IMR-90 (cell line): Measurements from ENCODE around the gene GRK2. TPM values are rescaled to one million over a fixed set of nuclear protein-coding genes. Genes with fewer than 3 reads are reported as not detected.

Experiments used
- ATAC-seq: fragments of 200-7000 bp; cut with Tn5 transposase; 2 replicates; pipeline ENCODE4 v1.9.1; 2020; ENCODE audit warnings: low read depth, mild to moderate bottlenecking, moderate library complexity
- BruUV-seq: library from RNA; stranded (reverse); fragments of 400-500 nt; replicated peaks from 2 replicates; lab custom pipeline; 2021; lab: Mats Ljungman, UMichigan
- CTCF ChIA-PET: fragments of 300-600 bp; formaldehyde crosslinking; extraction: SDS; loops from one replicate; lab custom pipeline; 2021; ENCODE audit warnings: antibody characterized with exemption; lab: Yijun Ruan, JAX
- POLR2A ChIA-PET: fragments of 300-600 bp; sonication (Branson Sonifier 250); formaldehyde crosslinking; loops from one replicate; lab custom pipeline; 2022; ENCODE audit warnings: antibody characterized with exemption; ENCODE audit not compliant: unreplicated experiment; lab: Charles Lee
- DNase-seq: peaks from one replicate; pipeline ENCODE4 v3.0.0; 2013
- H2AFZ ChIP-seq: replicated peaks from 2 replicates; pipeline ENCODE3; 2013; ENCODE audit warnings: low read length, mild to moderate bottlenecking; ENCODE audit not compliant: poor library complexity
- H2AK5ac ChIP-seq: 2 replicates; pipeline ENCODE4 v1.6.1; 2013; ENCODE audit warnings: low read depth, low read length, inconsistent platforms
- H2AK9ac ChIP-seq: replicated peaks from 2 replicates; pipeline ENCODE3; 2013; ENCODE audit warnings: mild to moderate bottlenecking, low read depth, low read length, moderate library complexity; ENCODE audit not compliant: poor library complexity
- H2BK120ac ChIP-seq: 2 replicates; pipeline ENCODE4 v1.6.1; 2013; ENCODE audit warnings: low read depth, low read length, inconsistent platforms
- H2BK15ac ChIP-seq: 3 replicates; pipeline ENCODE4 v1.6.1; 2013; ENCODE audit warnings: low read depth, low read length, inconsistent platforms
- H2BK20ac ChIP-seq: 2 replicates; pipeline ENCODE4 v1.6.1; 2013; ENCODE audit warnings: low read depth, mild to moderate bottlenecking, inconsistent platforms, low read length, moderate library complexity
- H2BK5ac ChIP-seq: 2 replicates; pipeline ENCODE4 v1.6.1; 2013; ENCODE audit warnings: mild to moderate bottlenecking, low read depth, low read length, inconsistent platforms; ENCODE audit not compliant: poor library complexity, severe bottlenecking
- H3K14ac ChIP-seq: replicated peaks from 2 replicates; pipeline ENCODE4 v1.6.1; 2013; ENCODE audit warnings: low read depth, low read length, inconsistent platforms
- H3K18ac ChIP-seq: 2 replicates; pipeline ENCODE4 v1.6.1; 2013; ENCODE audit warnings: low read depth, low read length, control low read depth
- H3K23ac ChIP-seq: 2 replicates; pipeline ENCODE4 v1.6.1; 2013; ENCODE audit warnings: low read depth, low read length, inconsistent platforms
- H3K27ac ChIP-seq: 2 replicates; pipeline ENCODE4 v1.5.1; 2013; ENCODE audit warnings: mild to moderate bottlenecking, control low read depth, low read length; ENCODE audit not compliant: insufficient read depth
- H3K27me3 ChIP-seq: 2 replicates; pipeline ENCODE4 v1.6.1; 2013; ENCODE audit warnings: low read length; ENCODE audit not compliant: control insufficient read depth, insufficient read depth
- H3K36me3 ChIP-seq: 2 replicates; pipeline ENCODE4 v1.6.1; 2013; ENCODE audit warnings: low read length, mixed read lengths; ENCODE audit not compliant: control insufficient read depth, insufficient read depth
- H3K4ac ChIP-seq: 2 replicates; pipeline ENCODE4 v1.6.1; 2013; ENCODE audit warnings: low read depth, low read length, inconsistent platforms
- H3K4me1 ChIP-seq: 2 replicates; pipeline ENCODE4 v1.6.1; 2013; ENCODE audit warnings: low read length, mixed read lengths; ENCODE audit not compliant: control insufficient read depth, insufficient read depth
- H3K4me2 ChIP-seq: 2 replicates; pipeline ENCODE4 v1.6.1; 2013; ENCODE audit warnings: low read depth, mild to moderate bottlenecking, control low read depth, low read length, moderate library complexity
- H3K4me3 ChIP-seq: 2 replicates; pipeline ENCODE4 v1.5.1; 2013; ENCODE audit warnings: low read depth, mild to moderate bottlenecking, control low read depth, low read length, moderate library complexity; ENCODE audit not compliant: insufficient read depth
- H3K56ac ChIP-seq: 2 replicates; pipeline ENCODE4 v1.6.1; 2013; ENCODE audit warnings: low read length, inconsistent platforms; ENCODE audit not compliant: insufficient read depth; ENCODE audit errors: extremely low read depth
- H3K79me1 ChIP-seq, 2 experiments: 2 replicates each; pipeline ENCODE4 v1.6.1; 2013; ENCODE audit warnings: low read length in 2 of 2, inconsistent platforms in 1 of 2, low read depth in 1 of 2
- H3K9ac ChIP-seq: 2 replicates; pipeline ENCODE4 v1.6.1; 2013; ENCODE audit warnings: low read depth, low read length, control low read depth
- H3K9me1 ChIP-seq: 2 replicates; pipeline ENCODE4 v1.6.1; 2013; ENCODE audit warnings: low read length, inconsistent platforms; ENCODE audit not compliant: insufficient read depth
- H3K9me3 ChIP-seq: 2 replicates; pipeline ENCODE4 v1.6.1; 2013; ENCODE audit warnings: low read length; ENCODE audit not compliant: control insufficient read depth, insufficient read depth
- H4K20me1 ChIP-seq: 2 replicates; pipeline ENCODE4 v1.6.1; 2013; ENCODE audit warnings: low read length, inconsistent platforms; ENCODE audit not compliant: insufficient read depth
- H4K5ac ChIP-seq: 2 replicates; pipeline ENCODE4 v1.6.1; 2013; ENCODE audit warnings: mild to moderate bottlenecking, low read depth, low read length, control low read depth
- H4K8ac ChIP-seq, 2 experiments: 2 replicates each; pipeline ENCODE4 v1.6.1; 2013; ENCODE audit warnings: low read depth in 2 of 2, low read length in 2 of 2, control low read depth in 1 of 2, inconsistent platforms in 1 of 2
- H4K91ac ChIP-seq: 2 replicates; pipeline ENCODE4 v1.6.1; 2013; ENCODE audit warnings: low read depth, low read length, inconsistent platforms; ENCODE audit not compliant: insufficient read depth
- BHLHE40 ChIP-seq: fragments of 150-350 bp; IDR thresholded peaks from 2 replicates; pipeline ENCODE4 v1.6.1; 2016; ENCODE audit warnings: mild to moderate bottlenecking, low read depth, low read length
- CEBPB ChIP-seq: IDR thresholded peaks from 2 replicates; pipeline ENCODE4 v1.6.1; 2012; ENCODE audit warnings: low read depth, low read length, improper control_type of control experiment
- CHD1 ChIP-seq: IDR thresholded peaks from 2 replicates; pipeline ENCODE4 v1.6.1; 2012; ENCODE audit warnings: low read depth, low read length, improper control_type of control experiment
- ELK1 ChIP-seq: fragments of 150-350 bp; IDR thresholded peaks from 2 replicates; pipeline ENCODE4 v1.6.1; 2016; ENCODE audit warnings: low read depth, mild to moderate bottlenecking, low read length, moderate library complexity, borderline replicate concordance
- FOS ChIP-seq: fragments of 150-350 bp; IDR thresholded peaks from 2 replicates; pipeline ENCODE4 v1.6.1; 2016; ENCODE audit warnings: low read depth, low read length
- MAFK ChIP-seq: IDR thresholded peaks from 2 replicates; pipeline ENCODE4 v1.6.1; 2012; ENCODE audit warnings: low read depth, low read length, improper control_type of control experiment
- MAZ ChIP-seq: IDR thresholded peaks from 2 replicates; pipeline ENCODE4 v1.6.1; 2012; ENCODE audit warnings: low read depth, mild to moderate bottlenecking, low read length, improper control_type of control experiment, moderate library complexity, borderline replicate concordance
- MXI1 ChIP-seq: IDR thresholded peaks from 2 replicates; pipeline ENCODE4 v1.6.1; 2012; ENCODE audit warnings: low read depth, mild to moderate bottlenecking, low read length, moderate library complexity, borderline replicate concordance
- NFE2L2 ChIP-seq: fragments of 150-350 bp; IDR thresholded peaks from 2 replicates; pipeline ENCODE4 v1.6.1; 2016; ENCODE audit warnings: low read depth, mild to moderate bottlenecking, low read length
- POLR2A ChIP-seq: IDR thresholded peaks from 2 replicates; pipeline ENCODE4 v1.6.1; 2012; ENCODE audit warnings: mild to moderate bottlenecking, low read depth, low read length
- RAD21 ChIP-seq: IDR thresholded peaks from 2 replicates; pipeline ENCODE4 v1.6.1; 2012; ENCODE audit warnings: low read length, improper control_type of control experiment
- RCOR1 ChIP-seq: IDR thresholded peaks from 2 replicates; pipeline ENCODE4 v1.6.1; 2012; ENCODE audit warnings: mild to moderate bottlenecking, low read length, improper control_type of control experiment; ENCODE audit not compliant: insufficient replicate concordance
- RFX5 ChIP-seq: IDR thresholded peaks from 2 replicates; pipeline ENCODE4 v1.8.0; 2012; ENCODE audit warnings: low read depth, mild to moderate bottlenecking, low read length, moderate library complexity
- SMC3 ChIP-seq: fragments of 150-350 bp; IDR thresholded peaks from 2 replicates; pipeline ENCODE4 v1.6.1; 2016; ENCODE audit warnings: low read depth, mild to moderate bottlenecking, antibody characterized with exemption, low read length, moderate library complexity
- WGBS, 2 experiments: methylation state at CpG; one replicate each; pipeline versions ENCODE4 v1.1.5 to v1.1.7; 2013; ENCODE audit warnings: missing lambda C conversion rate in 2 of 2; ENCODE audit not compliant: insufficient read length in 1 of 2; ENCODE audit errors: extremely low coverage in 2 of 2; 5-methylcytosine and 5-hydroxymethylcytosine counted together
- dilution Hi-C: fragments of 300-500 bp; cut with HindIII; formaldehyde crosslinking; loops from one replicate; pipeline ENCODE4 v1.14.3; 2018; ENCODE audit warnings: low sequenced_read_pairs; ENCODE audit not compliant: unreplicated experiment
- in situ Hi-C: fragments of 300-500 bp; cut with MboI; formaldehyde crosslinking; loops from 3 replicates; pipeline ENCODE4 v1.14.3; 2019; ENCODE audit warnings: low sequenced_read_pairs, inconsistent platforms, mixed read lengths
- intact Hi-C: fragments of 100-400 bp; cut with micrococcal nuclease; formaldehyde crosslinking; loops from 2 replicates; pipeline ENCODE4 v1.10.0; 2022
- polyA plus RNA-seq, 3 experiments: library from polyadenylated mRNA; depleted of rRNA; stranded (reverse); fragments of >200 nt; gene quantifications; 2 replicates each; pipeline ENCODE4 v1.2.3, GENCODE V29; 2012; ENCODE audit warnings: low replicate concordance in 1 of 3
- total RNA-seq: library from RNA; depleted of rRNA; stranded (reverse); fragments of >200 nt; gene quantifications from 2 replicates; pipeline ENCODE4 v1.2.3, GENCODE V29; 2012
- TF ChIP-seq, protein P1 (sequence below): conservative IDR thresholded peaks from 2 replicates; pipeline ENCODE4 v1.5.1; 2012; ENCODE audit warnings: mild to moderate bottlenecking, low read depth, low read length, improper control_type of control experiment
- TF ChIP-seq, protein P2 (sequence below): fragments of 150-350 bp; IDR thresholded peaks from 2 replicates; pipeline ENCODE4 v1.6.1; 2017; ENCODE audit warnings: mild to moderate bottlenecking, antibody characterized with exemption, low read length, low read depth

GRK2 gene
- total and polyA plus RNA-seq, 2 of the 4 experiments (the other 2 are of a cell fraction) = 26.7 to 41.8 TPM

GRCh38 chr11:67251841-67252240 is 14.4 kb upstream of the GRK2 start:
- Histone ChIP-seq H4K5ac (no peak overlapping the region), H3K4me3 (no peak overlapping the region), H2BK20ac (no peak overlapping the region), H3K36me3 (peaks cover 88% of the 10 kb centered on the region), H3K9me3 (no peaks in the 10 kb centered on the region), H3K9ac (no peak overlapping the region), H3K4ac (no peak overlapping the region), H3K79me1 (peaks cover 41 to 65% of the 10 kb centered on the region in 2 experiments), H2BK15ac (no peak overlapping the region), H2BK5ac (no peak overlapping the region), H4K20me1 (peaks cover 4% of the 10 kb centered on the region; the same call in 1 of the 2 replicates), H2BK120ac (no peak overlapping the region), H3K23ac (no peak overlapping the region), H3K9me1 (peaks cover 7% of the 10 kb centered on the region; the same call in 1 of the 2 replicates), H3K56ac (no peak overlapping the region), H3K18ac (no peak overlapping the region), H4K91ac (no peak overlapping the region), H4K8ac (no peak overlapping the region), H3K27me3 (no peaks in the 10 kb centered on the region), H3K27ac (no peak overlapping the region), H2AK5ac (no peak overlapping the region), H2AK9ac (no peak overlapping the region), H3K4me2 (no peak overlapping the region), H3K14ac (no peak overlapping the region), H2AFZ (no peak overlapping the region), H3K4me1 (peaks cover 2% of the 10 kb centered on the region)
- ATAC-seq = no peak
- WGBS, 2 experiments = no CpG with 5 or more reads among the region's 1 CpG
- intact Hi-C loops (no loop called here), in situ Hi-C loops (no loop called here), dilution Hi-C loops (no loop called here)
- TF ChIP-seq BHLHE40 (no peak), CHD1 (no peak), MAFK (no peak), FOS (no peak), RCOR1 (no peak), CEBPB (no peak), POLR2A (no peak), SMC3 (no peak), NFE2L2 (no peak), RAD21 (no peak), MAZ (no peak), ELK1 (no peak), RFX5 (no peak), MXI1 (no peak)
- TF ChIP-seq, protein P1, sequence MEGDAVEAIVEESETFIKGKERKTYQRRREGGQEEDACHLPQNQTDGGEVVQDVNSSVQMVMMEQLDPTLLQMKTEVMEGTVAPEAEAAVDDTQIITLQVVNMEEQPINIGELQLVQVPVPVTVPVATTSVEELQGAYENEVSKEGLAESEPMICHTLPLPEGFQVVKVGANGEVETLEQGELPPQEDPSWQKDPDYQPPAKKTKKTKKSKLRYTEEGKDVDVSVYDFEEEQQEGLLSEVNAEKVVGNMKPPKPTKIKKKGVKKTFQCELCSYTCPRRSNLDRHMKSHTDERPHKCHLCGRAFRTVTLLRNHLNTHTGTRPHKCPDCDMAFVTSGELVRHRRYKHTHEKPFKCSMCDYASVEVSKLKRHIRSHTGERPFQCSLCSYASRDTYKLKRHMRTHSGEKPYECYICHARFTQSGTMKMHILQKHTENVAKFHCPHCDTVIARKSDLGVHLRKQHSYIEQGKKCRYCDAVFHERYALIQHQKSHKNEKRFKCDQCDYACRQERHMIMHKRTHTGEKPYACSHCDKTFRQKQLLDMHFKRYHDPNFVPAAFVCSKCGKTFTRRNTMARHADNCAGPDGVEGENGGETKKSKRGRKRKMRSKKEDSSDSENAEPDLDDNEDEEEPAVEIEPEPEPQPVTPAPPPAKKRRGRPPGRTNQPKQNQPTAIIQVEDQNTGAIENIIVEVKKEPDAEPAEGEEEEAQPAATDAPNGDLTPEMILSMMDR = no peak
- TF ChIP-seq, protein P2, sequence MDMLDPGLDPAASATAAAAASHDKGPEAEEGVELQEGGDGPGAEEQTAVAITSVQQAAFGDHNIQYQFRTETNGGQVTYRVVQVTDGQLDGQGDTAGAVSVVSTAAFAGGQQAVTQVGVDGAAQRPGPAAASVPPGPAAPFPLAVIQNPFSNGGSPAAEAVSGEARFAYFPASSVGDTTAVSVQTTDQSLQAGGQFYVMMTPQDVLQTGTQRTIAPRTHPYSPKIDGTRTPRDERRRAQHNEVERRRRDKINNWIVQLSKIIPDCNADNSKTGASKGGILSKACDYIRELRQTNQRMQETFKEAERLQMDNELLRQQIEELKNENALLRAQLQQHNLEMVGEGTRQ = no peak
- BruUV-seq = no TSS peak
- ChIA-PET CTCF (interaction anchor here (1.5 kb wide), 1 partner anchor 11 kb away, joined by 4 read pairs; no protein-coding TSS in a partner anchor), POLR2A (no interaction called here)
- no peak for DNase-seq
